ENCODE results near the gene TCL1B.

Gene TCL1B

DNA sequence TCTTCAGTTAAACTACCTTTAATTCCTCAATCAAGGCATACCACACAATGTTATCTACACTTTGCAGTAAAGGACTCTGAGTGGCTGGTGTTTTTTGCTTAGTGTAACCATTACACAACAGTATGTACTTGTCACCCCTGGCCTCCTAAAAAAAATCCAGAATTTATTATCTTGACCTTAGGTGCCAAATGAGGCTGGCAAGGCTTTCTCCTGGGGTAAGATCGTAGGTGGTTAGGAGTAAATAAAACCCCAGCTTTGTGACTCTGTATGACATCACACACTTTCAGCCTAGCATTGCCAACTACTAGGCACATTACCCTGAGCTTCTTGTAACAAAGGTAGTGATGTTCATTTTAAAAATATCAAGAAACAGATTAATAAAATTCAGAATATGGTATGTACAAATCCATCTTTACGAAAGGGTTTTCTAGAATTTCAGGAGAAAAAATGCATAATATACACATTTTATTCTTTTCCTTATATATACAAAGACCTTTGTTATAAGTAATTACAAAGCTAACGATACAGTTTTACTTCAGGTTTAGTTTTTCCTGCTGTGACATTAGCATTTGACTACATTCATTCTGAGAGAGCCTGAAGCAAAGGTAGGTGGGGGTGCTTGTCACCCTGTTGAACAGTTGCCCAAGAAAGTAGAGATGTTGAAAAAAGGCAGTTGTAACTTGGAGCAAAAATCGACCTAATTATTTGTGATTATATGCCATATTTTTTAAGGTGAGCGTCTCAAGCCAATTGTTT, 14.2 kb downstream of the TCL1B start (continued):
- no peak for TF ChIP-seq ZNF510 (tag by site-specific recombination; IDR thresholded peaks at IDR 0.05; ENCODE audit: insufficient replicate concordance)
- TF ChIP-seq KLF9 (tag by site-specific recombination; IDR thresholded peaks at IDR 0.05; ENCODE audit: low read depth), result no peak
- TF ChIP-seq, protein P1, sequence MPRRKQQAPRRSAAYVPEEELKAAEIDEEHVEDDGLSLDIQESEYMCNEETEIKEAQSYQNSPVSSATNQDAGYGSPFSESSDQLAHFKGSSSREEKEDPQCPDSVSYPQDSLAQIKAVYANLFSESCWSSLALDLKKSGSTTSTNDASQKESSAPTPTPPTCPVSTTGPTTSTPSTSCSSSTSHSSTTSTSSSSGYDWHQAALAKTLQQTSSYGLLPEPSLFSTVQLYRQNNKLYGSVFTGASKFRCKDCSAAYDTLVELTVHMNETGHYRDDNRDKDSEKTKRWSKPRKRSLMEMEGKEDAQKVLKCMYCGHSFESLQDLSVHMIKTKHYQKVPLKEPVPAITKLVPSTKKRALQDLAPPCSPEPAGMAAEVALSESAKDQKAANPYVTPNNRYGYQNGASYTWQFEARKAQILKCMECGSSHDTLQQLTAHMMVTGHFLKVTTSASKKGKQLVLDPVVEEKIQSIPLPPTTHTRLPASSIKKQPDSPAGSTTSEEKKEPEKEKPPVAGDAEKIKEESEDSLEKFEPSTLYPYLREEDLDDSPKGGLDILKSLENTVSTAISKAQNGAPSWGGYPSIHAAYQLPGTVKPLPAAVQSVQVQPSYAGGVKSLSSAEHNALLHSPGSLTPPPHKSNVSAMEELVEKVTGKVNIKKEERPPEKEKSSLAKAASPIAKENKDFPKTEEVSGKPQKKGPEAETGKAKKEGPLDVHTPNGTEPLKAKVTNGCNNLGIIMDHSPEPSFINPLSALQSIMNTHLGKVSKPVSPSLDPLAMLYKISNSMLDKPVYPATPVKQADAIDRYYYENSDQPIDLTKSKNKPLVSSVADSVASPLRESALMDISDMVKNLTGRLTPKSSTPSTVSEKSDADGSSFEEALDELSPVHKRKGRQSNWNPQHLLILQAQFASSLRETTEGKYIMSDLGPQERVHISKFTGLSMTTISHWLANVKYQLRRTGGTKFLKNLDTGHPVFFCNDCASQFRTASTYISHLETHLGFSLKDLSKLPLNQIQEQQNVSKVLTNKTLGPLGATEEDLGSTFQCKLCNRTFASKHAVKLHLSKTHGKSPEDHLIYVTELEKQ (tag by site-specific recombination; IDR thresholded peaks at IDR 0.05; ENCODE audit: borderline replicate concordance), result 0 out of 2 replicates have a peak, but pooled peaks have one; percentile 33
- no peak for TF ChIP-seq ZNF175 (tag by site-specific recombination; IDR thresholded peaks at IDR 0.05)
- 0 out of 2 replicates have a peak, but pooled peaks have one; percentile 48 for TF ChIP-seq ZSCAN30 (tag by site-specific recombination; IDR thresholded peaks at IDR 0.05)
- TF ChIP-seq, protein P2, sequence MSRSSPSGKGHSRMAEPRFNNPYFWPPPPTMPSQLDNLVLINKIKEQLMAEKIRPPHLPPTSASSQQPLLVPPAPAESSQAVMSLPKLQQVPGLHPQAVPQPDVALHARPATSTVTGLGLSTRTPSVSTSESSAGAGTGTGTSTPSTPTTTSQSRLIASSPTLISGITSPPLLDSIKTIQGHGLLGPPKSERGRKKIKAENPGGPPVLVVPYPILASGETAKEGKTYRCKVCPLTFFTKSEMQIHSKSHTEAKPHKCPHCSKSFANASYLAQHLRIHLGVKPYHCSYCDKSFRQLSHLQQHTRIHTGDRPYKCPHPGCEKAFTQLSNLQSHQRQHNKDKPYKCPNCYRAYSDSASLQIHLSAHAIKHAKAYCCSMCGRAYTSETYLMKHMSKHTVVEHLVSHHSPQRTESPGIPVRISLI (tag by site-specific recombination; IDR thresholded peaks at IDR 0.05), result peak; percentile 73
- TF ChIP-seq ZNF629 (tag by site-specific recombination; IDR thresholded peaks at IDR 0.05), result peak; percentile 67
- peak; percentile 70 for TF ChIP-seq ZIC2 (tag by site-specific recombination; IDR thresholded peaks at IDR 0.05)
- TF ChIP-seq, protein P3, sequence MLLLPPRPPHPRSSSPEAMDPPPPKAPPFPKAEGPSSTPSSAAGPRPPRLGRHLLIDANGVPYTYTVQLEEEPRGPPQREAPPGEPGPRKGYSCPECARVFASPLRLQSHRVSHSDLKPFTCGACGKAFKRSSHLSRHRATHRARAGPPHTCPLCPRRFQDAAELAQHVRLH (tag by site-specific recombination; IDR thresholded peaks at IDR 0.05), result 0 out of 2 replicates have a peak, but pooled peaks have one; percentile 40
- TF ChIP-seq, protein P4, sequence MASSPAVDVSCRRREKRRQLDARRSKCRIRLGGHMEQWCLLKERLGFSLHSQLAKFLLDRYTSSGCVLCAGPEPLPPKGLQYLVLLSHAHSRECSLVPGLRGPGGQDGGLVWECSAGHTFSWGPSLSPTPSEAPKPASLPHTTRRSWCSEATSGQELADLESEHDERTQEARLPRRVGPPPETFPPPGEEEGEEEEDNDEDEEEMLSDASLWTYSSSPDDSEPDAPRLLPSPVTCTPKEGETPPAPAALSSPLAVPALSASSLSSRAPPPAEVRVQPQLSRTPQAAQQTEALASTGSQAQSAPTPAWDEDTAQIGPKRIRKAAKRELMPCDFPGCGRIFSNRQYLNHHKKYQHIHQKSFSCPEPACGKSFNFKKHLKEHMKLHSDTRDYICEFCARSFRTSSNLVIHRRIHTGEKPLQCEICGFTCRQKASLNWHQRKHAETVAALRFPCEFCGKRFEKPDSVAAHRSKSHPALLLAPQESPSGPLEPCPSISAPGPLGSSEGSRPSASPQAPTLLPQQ (tag by site-specific recombination; IDR thresholded peaks at IDR 0.05), result 0 out of 2 replicates have a peak, but pooled peaks have one; percentile 17
- TF ChIP-seq, protein P5, sequence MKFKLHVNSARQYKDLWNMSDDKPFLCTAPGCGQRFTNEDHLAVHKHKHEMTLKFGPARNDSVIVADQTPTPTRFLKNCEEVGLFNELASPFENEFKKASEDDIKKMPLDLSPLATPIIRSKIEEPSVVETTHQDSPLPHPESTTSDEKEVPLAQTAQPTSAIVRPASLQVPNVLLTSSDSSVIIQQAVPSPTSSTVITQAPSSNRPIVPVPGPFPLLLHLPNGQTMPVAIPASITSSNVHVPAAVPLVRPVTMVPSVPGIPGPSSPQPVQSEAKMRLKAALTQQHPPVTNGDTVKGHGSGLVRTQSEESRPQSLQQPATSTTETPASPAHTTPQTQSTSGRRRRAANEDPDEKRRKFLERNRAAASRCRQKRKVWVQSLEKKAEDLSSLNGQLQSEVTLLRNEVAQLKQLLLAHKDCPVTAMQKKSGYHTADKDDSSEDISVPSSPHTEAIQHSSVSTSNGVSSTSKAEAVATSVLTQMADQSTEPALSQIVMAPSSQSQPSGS (tag by site-specific recombination; IDR thresholded peaks at IDR 0.05; ENCODE audit: low read depth), result peak; percentile 77
- peak; percentile 55; the same call in 1 of the 2 replicates for TF ChIP-seq ZBTB21 (tag by site-specific recombination; IDR thresholded peaks at IDR 0.05)
- TF ChIP-seq ZNF561 (tag by site-specific recombination; IDR thresholded peaks at IDR 0.05; ENCODE audit: borderline replicate concordance), result peak; percentile 56; the same call in 1 of the 2 replicates
- TF ChIP-seq, protein P6, sequence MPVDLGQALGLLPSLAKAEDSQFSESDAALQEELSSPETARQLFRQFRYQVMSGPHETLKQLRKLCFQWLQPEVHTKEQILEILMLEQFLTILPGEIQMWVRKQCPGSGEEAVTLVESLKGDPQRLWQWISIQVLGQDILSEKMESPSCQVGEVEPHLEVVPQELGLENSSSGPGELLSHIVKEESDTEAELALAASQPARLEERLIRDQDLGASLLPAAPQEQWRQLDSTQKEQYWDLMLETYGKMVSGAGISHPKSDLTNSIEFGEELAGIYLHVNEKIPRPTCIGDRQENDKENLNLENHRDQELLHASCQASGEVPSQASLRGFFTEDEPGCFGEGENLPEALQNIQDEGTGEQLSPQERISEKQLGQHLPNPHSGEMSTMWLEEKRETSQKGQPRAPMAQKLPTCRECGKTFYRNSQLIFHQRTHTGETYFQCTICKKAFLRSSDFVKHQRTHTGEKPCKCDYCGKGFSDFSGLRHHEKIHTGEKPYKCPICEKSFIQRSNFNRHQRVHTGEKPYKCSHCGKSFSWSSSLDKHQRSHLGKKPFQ (tag by site-specific recombination; IDR thresholded peaks at IDR 0.05), result no peak
- no peak for TF ChIP-seq BCL11B (tag by site-specific recombination; IDR thresholded peaks at IDR 0.05; ENCODE audit: low read depth)
- peak; percentile 78 for TF ChIP-seq FEZF1 (tag by site-specific recombination; IDR thresholded peaks at IDR 0.05)
- TF ChIP-seq ZNF184 (tag by site-specific recombination; IDR thresholded peaks at IDR 0.05), result 0 out of 2 replicates have a peak, but pooled peaks have one; percentile 39
- peak; percentile 74 for TF ChIP-seq ZNF843 (tag by site-specific recombination; IDR thresholded peaks at IDR 0.05)
